Embryonic facial prominence (tissue), 1 donor: ENCODE measurements around the gene DYRK1A.

Source experiments
- DNase-seq: peaks from one replicate; pipeline ENCODE4 v3.0.0-alpha.2; 2016; ENCODE audit errors: extremely low spot score

The DYRK1A gene

DNA sequence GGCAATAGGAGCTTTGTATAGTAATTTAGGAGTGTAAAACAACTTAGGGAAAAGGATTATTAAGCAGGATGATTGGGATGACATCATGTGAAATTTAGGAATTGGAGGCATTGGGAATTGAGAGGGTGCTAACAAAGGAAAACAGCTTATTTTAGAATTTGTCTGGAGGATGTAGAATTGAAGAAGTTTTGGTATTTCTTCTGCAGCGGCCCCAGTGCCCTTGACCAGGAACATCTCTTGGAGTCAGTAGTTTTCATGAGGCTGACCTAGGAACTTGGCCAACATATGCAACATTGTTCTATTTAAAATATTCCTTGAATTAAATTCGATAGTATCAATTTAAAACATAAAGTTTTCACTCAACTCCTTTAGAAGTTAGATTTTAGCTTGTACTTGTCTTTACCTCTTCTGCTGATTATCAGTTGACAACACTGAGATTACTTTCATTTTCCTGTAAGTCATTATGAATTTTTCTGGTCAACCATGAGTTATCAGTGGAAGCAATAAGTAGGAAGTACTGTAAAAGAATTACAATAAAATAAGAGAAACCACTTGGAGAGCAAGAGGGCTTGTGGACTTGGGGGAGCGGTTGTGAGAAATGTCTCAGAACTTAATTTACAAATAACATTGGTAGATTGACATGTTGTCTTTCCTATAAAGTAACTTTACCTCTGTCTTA is 52.8 kb downstream of the DYRK1A start:
- DNase-seq, result no peak

DNA sequence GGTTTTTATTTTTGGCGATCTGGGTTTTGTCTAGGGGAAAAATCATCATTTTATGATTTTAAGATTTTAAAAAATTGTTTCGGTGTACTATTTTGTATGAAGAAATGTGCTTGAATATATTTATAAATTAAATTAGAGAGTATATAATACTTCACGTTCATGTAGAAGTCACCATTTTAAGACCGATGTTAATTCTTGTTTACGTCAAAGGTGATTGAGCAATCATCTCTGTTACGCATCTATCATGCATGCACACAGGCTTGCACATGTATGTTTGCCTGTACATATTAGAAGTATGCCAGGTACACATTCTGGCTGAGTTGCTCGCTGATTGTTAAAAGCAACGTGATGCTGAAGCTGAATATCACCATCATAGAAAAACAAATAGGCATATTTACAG is 54.7 kb downstream of the DYRK1A start:
- no peak for DNase-seq

DNA sequence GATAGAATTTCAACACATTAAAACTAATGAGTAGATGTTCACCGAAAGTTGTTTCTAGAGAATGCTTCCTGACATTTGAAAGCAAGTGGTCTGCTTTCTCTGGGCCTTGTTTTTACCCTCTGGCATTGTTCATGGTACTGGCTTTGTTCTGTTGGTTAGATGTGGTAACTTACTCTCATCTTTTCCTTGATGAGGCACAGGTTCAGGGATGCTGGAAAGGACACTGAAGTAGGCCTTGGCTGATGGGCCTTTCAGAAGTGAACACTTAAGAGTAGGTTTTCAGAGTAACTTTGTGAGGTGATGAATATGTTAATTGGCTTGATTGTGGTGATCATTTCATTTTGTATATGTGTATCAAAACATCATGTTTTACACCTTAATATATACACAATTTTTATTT is 55.8 kb downstream of the DYRK1A start:
- no peak for DNase-seq

DNA sequence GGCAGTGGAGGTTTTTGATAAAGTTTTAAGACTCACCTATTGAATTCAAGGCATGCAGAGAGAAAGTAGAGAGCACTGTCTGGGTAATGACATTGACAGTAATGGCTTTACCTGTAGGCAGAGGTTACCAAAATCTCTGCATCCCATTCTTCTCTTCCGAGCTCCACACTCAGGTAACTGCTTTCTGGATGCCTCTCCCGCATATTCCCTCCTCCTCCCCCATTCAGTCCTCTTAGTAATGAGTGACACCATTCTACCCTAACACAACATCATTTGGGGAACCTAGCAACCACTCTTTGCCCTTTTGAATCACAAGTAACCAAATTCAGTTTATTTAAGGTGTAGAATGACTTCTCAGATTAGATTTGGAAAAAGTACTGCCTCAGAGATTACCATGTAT is 56.5 kb downstream of the DYRK1A start:
- DNase-seq, result no peak

DNA sequence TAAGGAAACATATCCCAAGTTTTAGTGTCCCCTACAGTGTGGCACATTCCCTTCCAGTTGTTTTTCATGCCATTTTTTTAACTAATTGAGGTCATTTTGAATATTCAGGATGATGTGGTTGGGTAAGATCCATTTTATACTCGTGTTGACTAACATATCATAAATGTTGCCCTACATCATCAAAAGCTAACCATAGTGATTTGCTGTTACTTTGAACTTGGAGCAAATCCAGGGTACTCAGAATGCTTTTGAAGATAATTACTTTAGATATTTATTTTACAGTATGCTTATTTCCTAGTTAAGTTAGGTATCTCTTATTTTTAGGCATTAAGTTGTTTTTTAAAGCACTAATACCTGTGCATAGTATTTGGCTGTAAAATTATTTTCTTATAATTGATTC is 57.8 kb downstream of the DYRK1A start:
- no peak for DNase-seq

DNA sequence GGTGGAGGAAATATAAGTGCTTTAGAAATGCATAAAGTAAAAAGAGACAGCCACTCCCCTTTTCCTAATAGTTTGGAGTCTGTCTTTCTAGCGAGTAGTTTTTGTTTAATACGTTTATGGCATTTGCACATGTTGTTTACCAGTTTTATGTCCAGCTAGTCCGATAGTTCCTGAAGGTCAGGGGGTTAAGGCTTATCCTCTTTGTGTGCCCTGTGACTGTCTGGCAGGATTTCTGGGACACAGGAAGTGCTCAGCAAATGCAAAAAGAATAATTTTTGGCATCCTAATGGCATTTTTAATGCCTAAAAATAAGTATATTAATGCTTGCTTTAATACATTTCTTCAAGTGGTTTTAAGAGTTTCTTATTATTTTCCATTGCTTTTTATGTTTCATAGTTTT is 58.4 kb downstream of the DYRK1A start:
- DNase-seq, result no peak

DNA sequence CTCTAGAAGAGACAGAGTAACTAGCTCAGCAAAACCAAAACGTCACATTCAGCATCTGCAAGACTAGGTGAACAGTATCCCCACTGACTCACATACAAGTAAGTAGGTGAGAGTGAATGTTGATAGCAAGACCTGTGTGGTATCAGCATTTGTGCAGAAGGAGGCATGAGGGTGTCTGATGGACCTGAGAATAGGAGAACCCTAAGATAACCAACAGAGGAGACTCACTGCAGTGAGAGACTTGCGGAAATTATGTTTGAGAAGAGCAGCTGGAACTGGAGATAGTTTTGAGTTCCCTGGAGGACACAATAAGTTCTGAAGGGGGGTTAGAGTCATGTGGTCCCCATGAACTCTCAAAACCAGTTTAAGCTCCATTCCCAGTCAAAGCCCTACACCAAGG is 59.1 kb downstream of the DYRK1A start:
- no peak for DNase-seq

DNA sequence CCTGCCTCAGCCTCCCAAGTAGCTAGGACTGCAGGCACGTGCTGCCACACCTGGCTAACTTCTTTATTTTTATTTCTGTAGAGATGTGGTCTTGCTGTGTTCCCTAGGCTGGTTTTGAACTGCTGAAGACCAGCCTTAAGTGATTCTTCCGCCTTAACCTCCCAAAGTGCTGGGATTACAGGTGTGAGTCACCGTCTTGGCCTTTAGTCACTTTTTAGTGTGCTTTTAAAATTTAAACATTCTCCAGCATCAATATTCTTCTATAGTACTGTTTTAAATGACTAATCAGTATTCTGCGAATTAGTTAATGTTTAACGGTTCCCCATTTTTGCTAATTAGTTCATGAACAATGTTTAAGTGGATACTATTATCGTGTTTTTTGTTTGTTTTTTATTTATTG is 60.6 kb downstream of the DYRK1A start:
- no peak for DNase-seq

DNA sequence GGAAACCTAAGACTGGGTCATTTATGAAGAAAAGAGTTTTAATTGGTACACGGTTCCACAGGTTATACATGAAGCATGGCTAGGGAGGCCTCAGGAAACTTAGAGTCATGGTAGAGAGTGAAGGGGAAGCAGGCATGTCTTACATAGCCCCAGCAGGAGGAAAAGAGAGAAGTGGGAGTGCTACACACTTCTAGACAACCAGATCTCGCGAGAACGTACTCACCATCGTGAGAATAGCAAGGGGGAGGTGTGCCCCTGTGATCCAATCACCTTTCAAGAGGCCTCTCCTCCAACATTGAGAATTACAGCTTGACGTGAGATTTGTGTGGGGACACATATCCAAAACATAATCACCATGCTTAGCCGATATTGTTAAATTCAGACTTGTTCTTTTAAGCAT is 62.8 kb downstream of the DYRK1A start:
- no peak for DNase-seq

DNA sequence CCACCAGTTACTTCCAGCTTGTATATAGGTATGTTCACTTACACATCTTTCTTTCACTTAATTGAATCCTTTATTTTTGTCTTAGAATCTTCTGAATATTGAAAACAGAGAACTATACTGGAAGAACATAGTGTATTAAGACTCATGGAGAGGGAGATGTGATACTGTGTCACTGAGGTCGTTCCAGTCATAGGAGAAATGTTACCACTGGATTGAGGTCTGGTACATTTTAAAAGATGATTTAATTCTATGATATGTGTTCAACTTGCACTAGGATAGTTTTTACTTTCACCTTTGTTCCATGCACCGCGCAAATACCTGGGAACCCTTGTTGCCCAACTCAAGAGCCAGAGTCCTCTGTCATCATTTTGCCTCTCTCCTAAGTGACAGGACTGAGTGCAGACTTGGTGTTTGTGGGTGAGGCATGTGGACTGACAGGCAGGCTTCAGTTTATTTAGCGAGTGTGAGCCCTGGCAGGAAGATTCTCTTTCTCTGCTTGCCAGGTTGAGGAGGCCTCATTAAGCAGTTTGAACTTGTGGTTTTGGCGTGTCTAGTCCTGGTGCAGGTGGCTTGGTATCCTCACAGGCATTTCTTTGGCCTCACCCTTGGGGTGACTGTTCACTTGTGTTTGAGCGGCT is 63.7 kb downstream of the DYRK1A start:
- no peak for DNase-seq

DNA sequence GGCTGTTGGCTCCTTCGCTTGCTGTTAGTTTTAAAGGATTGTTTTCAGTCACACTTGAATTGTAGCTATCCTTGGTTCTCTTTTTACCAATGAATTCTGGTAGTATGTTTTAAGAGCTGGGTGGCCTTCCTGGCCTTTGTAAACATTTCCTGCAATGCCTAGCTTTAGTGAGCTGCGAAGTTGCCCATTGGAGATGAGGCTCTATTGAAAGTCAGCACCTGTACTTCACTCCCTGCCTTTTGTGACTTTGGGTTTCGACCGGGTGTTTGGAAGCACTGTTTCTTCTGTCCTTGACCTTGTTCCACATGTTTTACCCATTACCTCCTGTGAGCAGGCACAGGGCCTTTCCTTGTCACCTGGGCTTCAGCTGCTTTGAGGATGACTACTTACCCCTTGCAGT is 64.7 kb downstream of the DYRK1A start:
- no peak for DNase-seq

DNA sequence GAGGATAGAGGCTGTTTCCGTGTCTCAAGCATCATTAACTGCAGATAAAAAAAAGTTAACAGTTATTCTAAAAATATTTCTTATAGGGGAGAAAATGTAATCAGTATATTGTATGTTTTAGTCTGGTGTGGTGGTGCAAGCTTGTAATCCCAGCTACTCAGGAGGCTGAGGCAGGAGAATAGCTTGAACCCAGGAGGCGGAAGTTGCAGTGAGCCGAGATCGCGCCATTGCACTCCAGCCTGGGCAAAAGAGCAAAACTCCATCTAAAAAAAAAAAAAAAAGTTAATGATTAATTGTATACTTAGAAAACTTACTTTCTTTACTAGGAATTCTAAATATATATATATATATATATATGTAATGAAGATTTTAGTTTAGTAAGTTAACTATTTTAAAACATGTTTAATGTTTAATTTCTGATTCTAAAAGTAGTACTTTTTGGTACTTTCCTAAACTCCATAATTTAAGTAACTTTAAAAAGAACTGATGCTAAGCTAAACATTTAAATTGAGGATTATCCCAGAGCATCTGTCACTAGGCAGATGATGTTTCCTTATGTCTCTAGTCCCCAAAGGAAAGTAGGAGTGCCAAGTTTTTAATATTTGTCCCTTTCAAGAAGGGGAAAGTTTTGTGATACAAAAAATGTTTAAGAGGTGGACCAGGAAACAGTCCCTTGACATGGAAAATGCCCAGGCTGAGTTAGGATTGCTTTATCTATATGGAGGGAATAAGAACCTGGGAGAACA is 66.3 kb downstream of the DYRK1A start:
- DNase-seq, result no peak

DNA sequence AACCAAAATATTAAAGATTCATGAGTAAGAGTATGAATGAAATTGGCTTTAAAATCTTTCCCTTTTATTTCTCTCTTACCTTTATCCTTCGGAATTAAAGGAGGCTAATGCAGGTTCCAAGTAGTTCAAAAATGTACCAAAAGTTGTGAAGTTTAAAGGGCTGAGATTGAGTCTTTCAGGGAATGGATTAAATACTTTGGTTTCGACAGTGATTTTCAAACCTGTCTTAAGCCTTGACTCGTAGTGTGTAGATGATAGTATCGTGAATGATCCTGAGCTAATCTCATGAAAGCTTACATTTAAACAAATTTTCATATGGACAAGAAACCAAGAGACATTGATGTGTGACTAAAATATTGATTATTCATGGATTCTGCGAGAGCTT is 66.9 kb downstream of the DYRK1A start:
- DNase-seq, result no peak

DNA sequence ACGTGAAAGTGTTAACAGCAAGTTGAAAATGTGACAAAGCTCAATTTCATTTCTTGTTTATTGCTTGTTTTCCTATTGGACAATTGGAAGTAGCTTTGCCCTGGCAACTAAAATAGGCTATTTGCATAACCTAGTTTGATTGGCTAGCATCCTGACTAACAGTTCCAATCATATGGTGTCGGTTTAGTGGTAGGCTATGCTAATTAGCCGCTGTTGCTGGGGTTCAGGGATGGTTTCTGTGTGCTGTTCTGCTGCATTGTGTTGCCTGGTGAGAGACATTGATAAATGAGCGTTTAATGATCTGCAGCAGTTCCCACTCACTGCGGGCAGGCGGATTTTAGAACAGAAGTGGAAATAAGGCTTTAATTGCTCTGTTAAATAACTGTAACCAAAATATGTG is 68.5 kb downstream of the DYRK1A start:
- DNase-seq, result peak; percentile 76

DNA sequence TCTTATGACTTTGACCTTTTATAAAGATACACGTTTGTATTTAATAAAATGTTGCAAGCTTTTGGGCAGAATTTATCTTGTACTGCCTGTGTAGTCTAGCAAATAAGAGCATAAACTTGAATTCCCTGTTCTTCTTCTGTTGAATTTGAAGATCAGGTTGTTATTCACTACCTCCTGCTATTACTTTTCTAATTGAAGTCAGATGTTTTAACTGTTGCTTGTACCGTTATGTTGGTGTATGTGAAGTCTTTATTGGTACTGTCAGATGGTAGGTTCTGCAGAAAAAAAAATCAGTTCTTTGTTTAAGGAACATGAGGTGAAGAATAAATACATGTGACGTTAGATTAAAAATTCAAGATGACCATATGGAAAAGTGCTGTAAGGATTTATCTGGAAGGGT is 69.1 kb downstream of the DYRK1A start:
- DNase-seq, result peak; percentile 25

DNA sequence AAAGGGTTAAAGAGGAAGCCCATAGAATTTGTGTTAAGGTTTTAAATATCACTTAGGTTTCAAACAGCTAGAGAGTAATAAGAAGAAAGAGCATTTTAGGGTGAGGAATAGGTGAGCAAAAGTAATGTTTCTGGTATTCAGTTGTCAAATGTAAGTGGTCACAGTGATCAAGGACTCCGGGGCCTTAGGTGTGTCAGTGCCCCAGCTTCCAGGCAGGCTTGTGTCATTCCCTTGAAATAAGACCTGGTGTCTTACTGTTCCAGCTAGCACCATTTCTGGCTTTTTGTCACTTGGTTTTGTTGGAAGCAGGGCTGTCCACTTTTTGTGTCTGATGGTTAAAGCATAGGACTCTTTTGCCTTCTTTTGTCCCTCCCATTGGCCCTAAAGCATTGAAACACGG is 69.6 kb downstream of the DYRK1A start:
- no peak for DNase-seq

DNA sequence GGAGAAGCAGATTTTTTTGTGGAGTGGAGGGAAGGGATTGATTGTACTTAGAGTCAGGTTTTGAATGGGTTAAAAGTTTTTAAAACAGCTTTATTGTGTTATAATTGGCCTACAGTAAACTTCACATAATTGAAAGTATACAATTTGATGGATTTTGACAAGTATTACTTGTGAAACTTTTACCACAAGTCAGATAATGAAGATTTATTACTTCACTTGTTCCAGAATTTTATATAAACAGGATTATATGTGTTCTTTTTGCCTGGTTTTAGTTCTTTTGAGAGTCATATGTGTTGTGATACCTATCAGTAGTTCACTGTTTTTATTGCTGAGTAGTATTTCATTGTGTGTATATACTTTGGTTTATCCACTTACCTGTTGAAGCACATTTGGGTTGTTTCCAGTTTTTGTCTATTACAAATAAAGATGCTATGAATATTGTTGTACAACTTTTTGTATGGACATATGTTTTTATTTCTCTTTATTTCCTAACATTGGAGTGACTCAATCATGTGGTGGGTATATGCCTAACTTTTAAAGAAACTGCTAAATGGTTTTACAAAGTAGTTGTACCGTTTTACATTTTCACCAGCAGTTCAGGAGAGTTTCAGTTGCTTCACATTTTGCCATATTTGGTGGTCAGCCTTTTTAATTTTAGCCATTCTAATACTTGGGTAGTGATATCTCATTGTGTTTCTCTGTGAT is 71.0 kb downstream of the DYRK1A start:
- DNase-seq, result no peak

DNA sequence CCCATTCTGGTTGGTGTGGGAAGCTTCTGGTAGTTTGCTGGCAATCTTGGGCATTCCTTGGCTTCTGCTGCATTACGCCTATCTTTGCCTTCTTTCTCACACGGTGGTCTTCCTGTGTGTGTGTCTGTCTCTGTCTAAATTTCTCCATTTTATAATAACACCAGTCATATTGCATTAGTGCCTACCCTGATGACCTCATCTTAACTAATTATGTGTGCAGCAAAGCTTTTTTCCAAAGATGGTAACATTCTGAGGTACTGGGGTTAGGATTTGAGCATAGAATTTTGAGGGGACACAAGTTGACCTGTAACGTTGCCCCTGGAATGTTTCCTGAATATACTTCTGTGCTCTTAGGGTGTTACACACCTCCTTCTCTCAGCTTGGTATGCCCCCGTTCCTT is 77.1 kb downstream of the DYRK1A start:
- DNase-seq, result no peak

DNA sequence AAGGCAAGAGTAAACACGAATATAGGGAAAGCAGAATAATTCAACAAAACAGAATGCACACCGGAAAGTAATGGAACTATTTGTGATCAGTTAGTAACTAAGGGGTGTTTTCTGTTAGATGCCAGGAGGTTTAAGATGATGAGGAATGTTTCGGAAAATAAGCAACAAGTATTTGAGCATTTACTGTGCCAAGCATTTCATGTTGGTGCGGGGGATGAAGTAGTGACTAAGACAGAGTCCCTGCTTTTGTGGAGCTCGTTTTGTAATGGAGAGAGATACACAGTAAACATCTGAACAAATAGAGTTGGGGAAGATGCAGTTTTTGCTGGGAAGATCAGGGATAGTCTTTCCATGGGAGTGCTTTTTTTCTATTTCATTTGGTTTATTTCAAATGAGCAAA is 78.7 kb downstream of the DYRK1A start:
- no peak for DNase-seq

DNA sequence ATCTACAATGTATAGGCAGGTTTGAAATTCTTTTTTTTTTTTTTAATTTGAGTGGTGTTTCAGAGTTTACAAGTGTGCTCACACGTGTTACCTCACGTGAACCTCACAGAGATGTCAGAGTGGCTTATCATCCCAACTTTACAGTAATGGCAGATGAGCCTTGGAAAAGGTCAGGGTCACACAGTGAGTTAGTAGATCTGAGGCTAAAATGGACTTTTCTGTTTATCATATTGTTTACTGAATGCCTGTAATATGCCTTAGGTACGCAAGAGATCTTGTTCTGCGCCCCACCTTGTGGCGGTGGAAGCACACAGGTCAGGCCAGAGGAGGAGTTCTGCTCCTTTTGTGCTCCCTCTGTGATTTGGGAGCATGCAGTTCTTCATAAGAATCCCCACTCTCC is 80.0 kb downstream of the DYRK1A start:
- DNase-seq, result no peak

DNA sequence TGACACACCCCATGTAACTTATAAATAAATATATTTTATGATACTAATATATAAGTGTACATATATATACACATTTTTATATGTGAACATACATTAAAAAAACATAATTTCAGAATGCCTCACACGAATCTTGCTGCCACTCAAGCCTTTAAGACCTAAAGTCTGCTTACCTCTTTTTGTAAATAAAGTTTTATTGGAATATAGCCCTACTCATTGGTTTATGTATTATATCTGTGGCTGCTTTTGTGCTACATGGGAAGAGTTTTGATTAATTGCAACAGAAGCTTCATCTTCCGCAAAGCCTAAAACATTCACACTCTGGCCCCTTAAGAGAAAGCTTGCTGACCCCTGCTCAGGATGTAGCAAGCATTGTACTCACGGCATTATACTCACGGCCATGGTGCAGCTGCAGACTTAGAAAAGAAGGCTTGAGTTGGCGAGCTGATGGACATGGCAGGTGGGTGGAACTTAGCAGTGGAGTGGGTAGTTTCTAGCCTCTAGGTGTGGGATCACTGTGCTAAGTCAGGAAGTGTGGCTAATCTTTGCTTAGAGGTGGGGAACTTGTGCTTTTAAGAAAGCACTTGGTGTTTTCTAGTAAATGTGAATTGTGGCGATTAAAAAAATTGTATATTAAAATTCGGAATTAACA is 80.8 kb downstream of the DYRK1A start:
- no peak for DNase-seq

DNA sequence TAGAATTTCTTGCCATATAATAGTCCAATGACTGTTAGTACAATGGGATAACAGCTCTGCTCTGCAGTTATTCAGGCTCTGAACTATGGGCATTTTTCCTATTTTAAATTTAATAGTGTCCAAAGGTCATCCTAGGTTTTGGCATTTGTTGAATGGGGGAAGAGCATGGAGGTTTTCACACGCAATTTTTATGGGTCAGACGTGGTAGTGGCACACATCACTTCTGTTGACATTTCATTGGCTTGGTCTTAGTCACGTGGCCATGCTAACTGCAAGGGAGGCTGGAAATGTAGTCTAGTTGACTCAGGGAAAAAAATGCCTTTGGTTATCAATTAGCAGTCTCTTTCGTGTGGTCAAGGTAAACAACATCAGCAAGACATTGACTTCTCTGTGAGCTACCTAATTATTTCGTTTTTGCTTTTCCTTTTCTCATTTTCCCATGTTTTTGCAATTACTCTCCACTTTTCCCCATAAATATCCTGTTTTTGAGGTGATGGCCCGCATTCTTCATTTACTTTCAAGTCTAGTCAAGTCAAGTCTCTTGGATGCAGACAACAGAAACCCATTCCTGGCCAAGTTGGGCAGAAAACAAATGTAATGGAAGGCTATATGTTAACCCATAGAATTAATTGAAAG is 82.8 kb downstream of the DYRK1A start:
- DNase-seq, result no peak
